HG03097 (cell line): Measurements from ENCODE around the gene DZIP1L.

Experiments
- ATAC-seq: cut with Tn5 transposase; IDR thresholded peaks from one replicate; pipeline ENCODE4 v1.9.1; 2021; ENCODE audit not compliant: unreplicated experiment, low FRiP score

DZIP1L gene

GRCh38 chr3:138070006-138070405, 45.4 kb downstream of the DZIP1L start:
- no peak for ATAC-seq

GRCh38 chr3:138068579-138069174, 46.7 kb downstream of the DZIP1L start:
- peak; percentile 56 for ATAC-seq

GRCh38 chr3:138068046-138068445, 47.4 kb downstream of the DZIP1L start:
- ATAC-seq, result no peak

GRCh38 chr3:138066972-138067371, 48.4 kb downstream of the DZIP1L start:
- no peak for ATAC-seq

- peak; percentile 93 for ATAC-seq
These were observed 49.0 kb downstream of the DZIP1L start for GRCh38 chr3:138066383-138066782.

- ATAC-seq, result no peak
These were observed 49.5 kb downstream of the DZIP1L start for GRCh38 chr3:138065949-138066348.

GRCh38 chr3:138063416-138063815, 52.0 kb downstream of the DZIP1L start:
- ATAC-seq, result no peak

- no peak for ATAC-seq
These were observed 52.8 kb downstream of the DZIP1L start for GRCh38 chr3:138062626-138063025.

GRCh38 chr3:138062037-138062436, 53.4 kb downstream of the DZIP1L start:
- ATAC-seq, result no peak

GRCh38 chr3:138060792-138061191, 54.6 kb downstream of the DZIP1L start:
- no peak for ATAC-seq

GRCh38 chr3:138059261-138059660, 56.1 kb downstream of the DZIP1L start:
- no peak for ATAC-seq

- no peak for ATAC-seq
These were observed 58.0 kb downstream of the DZIP1L start for GRCh38 chr3:138057384-138057783.

GRCh38 chr3:138054057-138054456, 61.4 kb downstream of the DZIP1L start:
- ATAC-seq, result no peak

GRCh38 chr3:138051947-138052802, 63.2 kb downstream of the DZIP1L start:
- ATAC-seq, result peak; percentile 81

GRCh38 chr3:138049157-138049919, 66.1 kb downstream of the DZIP1L start:
- ATAC-seq, result no peak

- ATAC-seq, result no peak
These were observed 67.7 kb downstream of the DZIP1L start for GRCh38 chr3:138047596-138048158.

GRCh38 chr3:138046955-138047354, 68.5 kb downstream of the DZIP1L start:
- ATAC-seq, result no peak

- no peak for ATAC-seq
These were observed 69.3 kb downstream of the DZIP1L start for GRCh38 chr3:138046085-138046484.

GRCh38 chr3:138043266-138044029, 72.0 kb downstream of the DZIP1L start:
- ATAC-seq, result no peak

- no peak for ATAC-seq
These were observed 73.4 kb downstream of the DZIP1L start for GRCh38 chr3:138042043-138042442.
